HepG2 (cell line): ENCODE results near the gene CAPZA1. TPM values are rescaled to one million over a fixed set of nuclear protein-coding genes. Genes with fewer than 3 reads are reported as not detected.

Experiments
- ERF ChIP-seq: IDR thresholded peaks from 2 replicates; pipeline ENCODE4 v1.6.1; 2018; ENCODE audit warnings: missing biosample characterization, missing genetic modification reagents
- HDAC1 ChIP-seq: sonication (generic); formaldehyde crosslinking; IDR thresholded peaks from 2 replicates; pipeline ENCODE4 v1.5.1; 2020; ENCODE audit warnings: mild to moderate bottlenecking, missing genetic modification reagents
- HNRNPH1 ChIP-seq: fragments of 200-400 bp; formaldehyde crosslinking; optimal IDR thresholded peaks from 2 replicates; pipeline ENCODE3; 2017; ENCODE audit warnings: mild to moderate bottlenecking, low read depth, low read length
- IKZF1 ChIP-seq: fragments of 450-650 bp; IDR thresholded peaks from 2 replicates; pipeline ENCODE4 v1.7.1; 2016
- IRF2 ChIP-seq: IDR thresholded peaks from 2 replicates; pipeline ENCODE4 v1.6.1; 2018; ENCODE audit warnings: missing genetic modification reagents, missing compliant biosample characterization
- MIER3 ChIP-seq: IDR thresholded peaks from 2 replicates; pipeline ENCODE4 v1.6.1; 2016; ENCODE audit warnings: missing compliant biosample characterization, borderline replicate concordance
- RFXAP ChIP-seq: sonication (generic); formaldehyde crosslinking; IDR thresholded peaks from 2 replicates; pipeline ENCODE4 v1.4.0; 2020; ENCODE audit warnings: missing genetic modification reagents, borderline replicate concordance
- SIN3A ChIP-seq: IDR thresholded peaks from 2 replicates; pipeline ENCODE4 v1.6.1; 2011; ENCODE audit warnings: low read depth, mild to moderate bottlenecking, control low read depth, low read length, borderline replicate concordance
- TGIF2 ChIP-seq: IDR thresholded peaks from 2 replicates; pipeline ENCODE4 v1.6.1; 2016; ENCODE audit warnings: control low read depth, missing compliant biosample characterization
- ZBTB42 ChIP-seq: sonication (generic); formaldehyde crosslinking; IDR thresholded peaks from 2 replicates; pipeline ENCODE4 v1.5.0; 2020; ENCODE audit warnings: mild to moderate bottlenecking, missing genetic modification reagents
- ZNF160 ChIP-seq: sonication (generic); formaldehyde crosslinking; IDR thresholded peaks from 2 replicates; pipeline ENCODE4 v1.8.0; 2022; ENCODE audit warnings: mild to moderate bottlenecking, inconsistent platforms, missing genetic modification reagents
- ZNF598 ChIP-seq: sonication (generic); formaldehyde crosslinking; IDR thresholded peaks from 2 replicates; pipeline ENCODE4 v1.5.1; 2020; ENCODE audit warnings: mild to moderate bottlenecking, missing genetic modification reagents, borderline replicate concordance
- ZNF607 ChIP-seq: sonication (generic); formaldehyde crosslinking; IDR thresholded peaks from 2 replicates; pipeline ENCODE4 v1.5.1; 2020; ENCODE audit warnings: missing genetic modification reagents, mild to moderate bottlenecking, borderline replicate concordance
- ZNF746 ChIP-seq: sonication (generic); formaldehyde crosslinking; IDR thresholded peaks from 2 replicates; pipeline ENCODE4 v1.8.0; 2022; ENCODE audit warnings: mild to moderate bottlenecking, missing genetic modification reagents
- polyA plus RNA-seq, 8 experiments: library from polyadenylated mRNA; depleted of rRNA in 3 of 8; stranded (reverse) in 7 of 8; unstranded in 1 of 8; fragments of >200 nt; fragmentation: Illumina TruSeq in 4 of 8; extraction: Trizol in 4 of 8; gene quantifications; 2 replicates each; pipeline versions ENCODE4 v1.2.1 to v1.2.3, GENCODE V29; 2011 to 2016; ENCODE audit warnings: low read depth in 4 of 8, missing spikeins in 1 of 8, mixed read lengths in 1 of 8; ENCODE audit not compliant: insufficient read depth in 1 of 8
- total RNA-seq, 5 experiments: library from RNA; depleted of rRNA; stranded (reverse); fragments of >200 nt; fragmentation: Illumina TruSeq; extraction: Trizol; gene quantifications; 2 replicates each; pipeline ENCODE4 v1.2.3, GENCODE V29; 2016; ENCODE audit warnings: low read depth in 1 of 5
- TF ChIP-seq, protein P1 (sequence below): sonication (generic); formaldehyde crosslinking; IDR thresholded peaks from 2 replicates; pipeline ENCODE4 v1.5.1; 2020; ENCODE audit warnings: missing genetic modification reagents, mild to moderate bottlenecking, borderline replicate concordance
- TF ChIP-seq, protein P2 (sequence below): sonication (generic); formaldehyde crosslinking; IDR thresholded peaks from 2 replicates; pipeline ENCODE4 v1.5.0; 2020; ENCODE audit warnings: mild to moderate bottlenecking, missing genetic modification reagents, borderline replicate concordance
- TF ChIP-seq, protein P3 (sequence below): sonication (generic); formaldehyde crosslinking; IDR thresholded peaks from 2 replicates; pipeline ENCODE4 v1.8.0; 2023; ENCODE audit warnings: mild to moderate bottlenecking, missing genetic modification reagents
- TF ChIP-seq, protein P4 (sequence below): sonication (generic); formaldehyde crosslinking; IDR thresholded peaks from 2 replicates; pipeline ENCODE4 v1.5.1; 2020; ENCODE audit warnings: mild to moderate bottlenecking, moderate library complexity, missing genetic modification reagents

CAPZA1 gene
- total and polyA plus RNA-seq, 2 of the 13 experiments (the other 11 are each of a cell fraction or from before 2014, with no cell fraction given): 67.0 to 117 TPM

DNA sequence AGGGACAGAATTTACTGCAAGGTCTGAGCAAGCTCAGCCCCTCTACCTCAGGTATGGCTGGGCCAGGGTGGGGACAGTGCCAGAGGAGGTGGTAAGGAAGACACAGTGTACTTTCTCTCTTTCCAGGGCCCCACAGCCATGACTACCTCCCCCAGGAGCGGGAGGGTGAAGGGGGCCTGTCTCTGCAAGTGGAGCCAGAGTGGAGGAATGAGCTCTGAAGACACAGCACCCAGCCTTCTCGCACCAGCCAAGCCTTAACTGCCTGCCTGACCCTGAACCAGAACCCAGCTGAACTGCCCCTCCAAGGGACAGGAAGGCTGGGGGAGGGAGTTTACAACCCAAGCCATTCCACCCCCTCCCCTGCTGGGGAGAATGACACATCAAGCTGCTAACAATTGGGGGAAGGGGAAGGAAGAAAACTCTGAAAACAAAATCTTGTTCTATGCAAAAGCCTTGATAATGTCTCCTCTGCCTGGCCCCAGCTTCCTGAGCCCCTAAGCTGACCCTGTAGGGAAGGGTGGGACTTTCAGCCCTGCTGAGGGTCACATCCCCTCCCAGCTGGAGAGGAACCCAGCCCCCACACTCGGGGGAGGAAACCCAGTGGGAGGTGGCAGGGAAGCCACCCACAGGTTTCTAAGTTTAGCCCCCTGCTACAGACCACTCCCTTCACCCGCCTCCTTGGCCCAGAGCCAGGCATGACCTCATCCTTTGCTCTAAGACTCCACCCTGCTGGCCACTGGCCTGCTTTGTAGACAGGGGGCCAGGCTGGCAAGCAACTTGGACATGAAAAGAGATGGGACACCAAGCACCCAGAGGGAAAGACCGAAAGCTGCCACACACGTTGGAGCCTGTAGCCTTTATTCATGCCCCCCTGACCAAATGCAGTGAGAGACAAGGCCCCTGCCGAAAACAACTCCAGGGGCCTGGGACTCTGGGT is 80.9 kb downstream of the CAPZA1 start (continued):
- TF ChIP-seq, protein P1, sequence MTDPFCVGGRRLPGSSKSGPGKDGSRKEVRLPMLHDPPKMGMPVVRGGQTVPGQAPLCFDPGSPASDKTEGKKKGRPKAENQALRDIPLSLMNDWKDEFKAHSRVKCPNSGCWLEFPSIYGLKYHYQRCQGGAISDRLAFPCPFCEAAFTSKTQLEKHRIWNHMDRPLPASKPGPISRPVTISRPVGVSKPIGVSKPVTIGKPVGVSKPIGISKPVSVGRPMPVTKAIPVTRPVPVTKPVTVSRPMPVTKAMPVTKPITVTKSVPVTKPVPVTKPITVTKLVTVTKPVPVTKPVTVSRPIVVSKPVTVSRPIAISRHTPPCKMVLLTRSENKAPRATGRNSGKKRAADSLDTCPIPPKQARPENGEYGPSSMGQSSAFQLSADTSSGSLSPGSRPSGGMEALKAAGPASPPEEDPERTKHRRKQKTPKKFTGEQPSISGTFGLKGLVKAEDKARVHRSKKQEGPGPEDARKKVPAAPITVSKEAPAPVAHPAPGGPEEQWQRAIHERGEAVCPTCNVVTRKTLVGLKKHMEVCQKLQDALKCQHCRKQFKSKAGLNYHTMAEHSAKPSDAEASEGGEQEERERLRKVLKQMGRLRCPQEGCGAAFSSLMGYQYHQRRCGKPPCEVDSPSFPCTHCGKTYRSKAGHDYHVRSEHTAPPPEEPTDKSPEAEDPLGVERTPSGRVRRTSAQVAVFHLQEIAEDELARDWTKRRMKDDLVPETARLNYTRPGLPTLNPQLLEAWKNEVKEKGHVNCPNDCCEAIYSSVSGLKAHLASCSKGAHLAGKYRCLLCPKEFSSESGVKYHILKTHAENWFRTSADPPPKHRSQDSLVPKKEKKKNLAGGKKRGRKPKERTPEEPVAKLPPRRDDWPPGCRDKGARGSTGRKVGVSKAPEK: no peak
- TF ChIP-seq RFXAP (CRISPR knock-in tag) (no peak), IRF2 (no peak; the same call in 1 of the 2 replicates), SIN3A (0 out of 2 replicates have a peak, but pooled peaks have one; percentile 32), TGIF2 (peak; percentile 29; the same call in 1 of the 2 replicates), ZNF607 (CRISPR knock-in tag) (peak; percentile 64; the same call in 1 of the 2 replicates), HDAC1 (no peak; the same call in 1 of the 2 replicates), IKZF1 (no peak), ZNF598 (no peak), ZNF160 (CRISPR knock-in tag) (no peak; the same call in 1 of the 2 replicates), HNRNPH1 (no peak), MIER3 (peak; percentile 71; the same call in 1 of the 2 replicates), ZBTB42 (CRISPR knock-in tag) (no peak), ERF (CRISPR knock-in tag) (0 out of 2 replicates have a peak, but pooled peaks have one; percentile 17), ZNF746 (CRISPR knock-in tag) (peak; percentile 73; the same call in 1 of the 2 replicates)
- TF ChIP-seq, protein P2, sequence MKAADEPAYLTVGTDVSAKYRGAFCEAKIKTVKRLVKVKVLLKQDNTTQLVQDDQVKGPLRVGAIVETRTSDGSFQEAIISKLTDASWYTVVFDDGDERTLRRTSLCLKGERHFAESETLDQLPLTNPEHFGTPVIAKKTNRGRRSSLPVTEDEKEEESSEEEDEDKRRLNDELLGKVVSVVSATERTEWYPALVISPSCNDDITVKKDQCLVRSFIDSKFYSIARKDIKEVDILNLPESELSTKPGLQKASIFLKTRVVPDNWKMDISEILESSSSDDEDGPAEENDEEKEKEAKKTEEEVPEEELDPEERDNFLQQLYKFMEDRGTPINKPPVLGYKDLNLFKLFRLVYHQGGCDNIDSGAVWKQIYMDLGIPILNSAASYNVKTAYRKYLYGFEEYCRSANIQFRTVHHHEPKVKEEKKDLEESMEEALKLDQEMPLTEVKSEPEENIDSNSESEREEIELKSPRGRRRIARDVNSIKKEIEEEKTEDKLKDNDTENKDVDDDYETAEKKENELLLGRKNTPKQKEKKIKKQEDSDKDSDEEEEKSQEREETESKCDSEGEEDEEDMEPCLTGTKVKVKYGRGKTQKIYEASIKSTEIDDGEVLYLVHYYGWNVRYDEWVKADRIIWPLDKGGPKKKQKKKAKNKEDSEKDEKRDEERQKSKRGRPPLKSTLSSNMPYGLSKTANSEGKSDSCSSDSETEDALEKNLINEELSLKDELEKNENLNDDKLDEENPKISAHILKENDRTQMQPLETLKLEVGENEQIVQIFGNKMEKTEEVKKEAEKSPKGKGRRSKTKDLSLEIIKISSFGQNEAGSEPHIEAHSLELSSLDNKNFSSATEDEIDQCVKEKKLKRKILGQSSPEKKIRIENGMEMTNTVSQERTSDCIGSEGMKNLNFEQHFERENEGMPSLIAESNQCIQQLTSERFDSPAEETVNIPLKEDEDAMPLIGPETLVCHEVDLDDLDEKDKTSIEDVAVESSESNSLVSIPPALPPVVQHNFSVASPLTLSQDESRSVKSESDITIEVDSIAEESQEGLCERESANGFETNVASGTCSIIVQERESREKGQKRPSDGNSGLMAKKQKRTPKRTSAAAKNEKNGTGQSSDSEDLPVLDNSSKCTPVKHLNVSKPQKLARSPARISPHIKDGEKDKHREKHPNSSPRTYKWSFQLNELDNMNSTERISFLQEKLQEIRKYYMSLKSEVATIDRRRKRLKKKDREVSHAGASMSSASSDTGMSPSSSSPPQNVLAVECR (CRISPR knock-in tag): peak; percentile 66; the same call in 1 of the 2 replicates
- TF ChIP-seq, protein P3, sequence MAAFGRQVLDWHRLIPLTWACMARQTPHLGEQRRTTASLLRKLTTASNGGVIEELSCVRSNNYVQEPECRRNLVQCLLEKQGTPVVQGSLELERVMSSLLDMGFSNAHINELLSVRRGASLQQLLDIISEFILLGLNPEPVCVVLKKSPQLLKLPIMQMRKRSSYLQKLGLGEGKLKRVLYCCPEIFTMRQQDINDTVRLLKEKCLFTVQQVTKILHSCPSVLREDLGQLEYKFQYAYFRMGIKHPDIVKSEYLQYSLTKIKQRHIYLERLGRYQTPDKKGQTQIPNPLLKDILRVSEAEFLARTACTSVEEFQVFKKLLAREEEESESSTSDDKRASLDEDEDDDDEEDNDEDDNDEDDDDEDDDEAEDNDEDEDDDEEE (CRISPR knock-in tag): no peak
- TF ChIP-seq, protein P4, sequence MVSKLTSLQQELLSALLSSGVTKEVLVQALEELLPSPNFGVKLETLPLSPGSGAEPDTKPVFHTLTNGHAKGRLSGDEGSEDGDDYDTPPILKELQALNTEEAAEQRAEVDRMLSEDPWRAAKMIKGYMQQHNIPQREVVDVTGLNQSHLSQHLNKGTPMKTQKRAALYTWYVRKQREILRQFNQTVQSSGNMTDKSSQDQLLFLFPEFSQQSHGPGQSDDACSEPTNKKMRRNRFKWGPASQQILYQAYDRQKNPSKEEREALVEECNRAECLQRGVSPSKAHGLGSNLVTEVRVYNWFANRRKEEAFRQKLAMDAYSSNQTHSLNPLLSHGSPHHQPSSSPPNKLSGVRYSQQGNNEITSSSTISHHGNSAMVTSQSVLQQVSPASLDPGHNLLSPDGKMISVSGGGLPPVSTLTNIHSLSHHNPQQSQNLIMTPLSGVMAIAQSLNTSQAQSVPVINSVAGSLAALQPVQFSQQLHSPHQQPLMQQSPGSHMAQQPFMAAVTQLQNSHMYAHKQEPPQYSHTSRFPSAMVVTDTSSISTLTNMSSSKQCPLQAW (CRISPR knock-in tag): peak; percentile 66
